A204.1 (cell line): ENCODE data around the gene NUP42.
"Not testable (repeated sequence)": the region's sequence is repeated elsewhere in the genome, so short reads cannot be mapped to it uniquely, and the experiment has no call there.

Source experiments
- FAIRE-seq: peaks from 2 replicates; lab custom pipeline; 2012; peaks lifted over from hg19 to GRCh38; lab: Jason Lieb, UNC

NUP42 gene

GRCh38 chr7:23181684-23182553, at the start of gene NUP42:
Gene NUP42, plus strand, starts transcription at chr7:23182048. Its CDS starts 38 bp downstream, at chr7:23182086.
- FAIRE-seq, result peak; percentile 94

GRCh38 chr7:23133797-23134196, 48.1 kb upstream of the NUP42 start:
- FAIRE-seq, result no peak

GRCh38 chr7:23135755-23136154, 46.1 kb upstream of the NUP42 start:
- FAIRE-seq, result no peak

- no peak for FAIRE-seq
Measured at GRCh38 chr7:23136216-23136615, 45.6 kb upstream of the NUP42 start.

- no peak for FAIRE-seq
Measured at GRCh38 chr7:23157679-23158078, 24.2 kb upstream of the NUP42 start.

- no peak for FAIRE-seq
Measured at GRCh38 chr7:23158546-23158945, 23.3 kb upstream of the NUP42 start.

- FAIRE-seq, result no peak
Measured at GRCh38 chr7:23161482-23161881, 20.4 kb upstream of the NUP42 start.

GRCh38 chr7:23164846-23165245, 17.0 kb upstream of the NUP42 start:
- no peak for FAIRE-seq

- no peak for FAIRE-seq
Measured at GRCh38 chr7:23165316-23165715, 16.5 kb upstream of the NUP42 start.

GRCh38 chr7:23167691-23168090, 14.2 kb upstream of the NUP42 start:
- FAIRE-seq, result no peak

- FAIRE-seq, result no peak
Measured at GRCh38 chr7:23168111-23168885, 13.6 kb upstream of the NUP42 start.

- FAIRE-seq, result no peak
Measured at GRCh38 chr7:23175938-23176337, 5.9 kb upstream of the NUP42 start.

GRCh38 chr7:23183279-23184012, 1.6 kb downstream of the NUP42 start:
- no peak for FAIRE-seq

- FAIRE-seq, result no peak
Measured at GRCh38 chr7:23184291-23184690, 2.4 kb downstream of the NUP42 start.

GRCh38 chr7:23184709-23185359, 3.0 kb downstream of the NUP42 start:
- FAIRE-seq, result no peak

GRCh38 chr7:23185980-23186379, 4.1 kb downstream of the NUP42 start:
- FAIRE-seq, result no peak

GRCh38 chr7:23191022-23191421, 9.2 kb downstream of the NUP42 start:
- no peak for FAIRE-seq

- FAIRE-seq, result not testable (repeated sequence)
Measured at GRCh38 chr7:23193650-23194227, 11.9 kb downstream of the NUP42 start.

- no peak for FAIRE-seq
Measured at GRCh38 chr7:23196306-23196705, 14.5 kb downstream of the NUP42 start.

- not testable (repeated sequence) for FAIRE-seq
Measured at GRCh38 chr7:23197745-23198144, 15.9 kb downstream of the NUP42 start.

- FAIRE-seq, result no peak
Measured at GRCh38 chr7:23200331-23200730, 18.5 kb downstream of the NUP42 start.

- FAIRE-seq, result no peak
Measured at GRCh38 chr7:23204241-23204640, 22.4 kb downstream of the NUP42 start.
